Thyroid gland (tissue), 4 donors: ENCODE measurements around the gene ZFR.
"Not testable (repeated sequence)": the region's sequence is repeated elsewhere in the genome, so short reads cannot be mapped to it uniquely, and the experiment has no call there.

Experiments
- POLR2A ChIP-seq, 2 donors: fragments of 450-650 bp; IDR thresholded peaks; one replicate each; pipeline ENCODE4 v1.6.1; 2017; ENCODE audit warnings: antibody characterized with exemption in 2 of 2, mild to moderate bottlenecking in 2 of 2, moderate library complexity in 1 of 2
- TF ChIP-seq, protein P1 (sequence below), 6 experiments: fragments of 200-600 bp in 3 of 6; fragments of 450-650 bp in 3 of 6; sonication (generic) in 3 of 6; IDR thresholded peaks; one replicate each; pipeline ENCODE4 v1.5.1; 2016 to 2019; ENCODE audit warnings: antibody characterized with exemption in 6 of 6, mild to moderate bottlenecking in 2 of 6, inconsistent platforms in 1 of 6, moderate library complexity in 1 of 6

DNA sequence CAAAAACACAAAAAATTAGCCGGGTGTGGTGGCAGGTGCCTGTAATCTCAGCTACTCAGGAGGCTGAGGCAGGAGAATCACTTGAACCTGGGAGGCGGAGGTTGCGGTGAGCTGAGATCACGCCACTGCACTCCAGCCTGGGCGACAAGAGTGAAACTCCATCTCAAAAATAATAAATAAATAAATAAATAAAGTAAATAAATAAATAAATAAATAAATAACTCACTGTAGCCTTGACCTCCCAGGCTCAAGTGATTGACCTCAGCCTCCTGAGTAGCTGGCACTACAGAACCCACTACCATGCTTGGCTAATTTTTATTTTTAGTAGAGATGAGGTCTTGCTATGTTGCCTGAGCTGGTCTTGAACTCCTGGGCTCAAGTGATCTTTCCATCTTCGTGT, 77.3 kb downstream of the ZFR start:
- not testable (repeated sequence) for TF ChIP-seq POLR2A (IDR thresholded peaks at IDR 0.05)
- TF ChIP-seq, protein P1, sequence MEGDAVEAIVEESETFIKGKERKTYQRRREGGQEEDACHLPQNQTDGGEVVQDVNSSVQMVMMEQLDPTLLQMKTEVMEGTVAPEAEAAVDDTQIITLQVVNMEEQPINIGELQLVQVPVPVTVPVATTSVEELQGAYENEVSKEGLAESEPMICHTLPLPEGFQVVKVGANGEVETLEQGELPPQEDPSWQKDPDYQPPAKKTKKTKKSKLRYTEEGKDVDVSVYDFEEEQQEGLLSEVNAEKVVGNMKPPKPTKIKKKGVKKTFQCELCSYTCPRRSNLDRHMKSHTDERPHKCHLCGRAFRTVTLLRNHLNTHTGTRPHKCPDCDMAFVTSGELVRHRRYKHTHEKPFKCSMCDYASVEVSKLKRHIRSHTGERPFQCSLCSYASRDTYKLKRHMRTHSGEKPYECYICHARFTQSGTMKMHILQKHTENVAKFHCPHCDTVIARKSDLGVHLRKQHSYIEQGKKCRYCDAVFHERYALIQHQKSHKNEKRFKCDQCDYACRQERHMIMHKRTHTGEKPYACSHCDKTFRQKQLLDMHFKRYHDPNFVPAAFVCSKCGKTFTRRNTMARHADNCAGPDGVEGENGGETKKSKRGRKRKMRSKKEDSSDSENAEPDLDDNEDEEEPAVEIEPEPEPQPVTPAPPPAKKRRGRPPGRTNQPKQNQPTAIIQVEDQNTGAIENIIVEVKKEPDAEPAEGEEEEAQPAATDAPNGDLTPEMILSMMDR (IDR thresholded peaks at IDR 0.05): not testable (repeated sequence)
